PC-9 (cell line): Measurements from ENCODE around the gene COLGALT1.

Experiments
- EZH2 ChIP-seq: fragments of 200-600 bp; sonication (generic); IDR thresholded peaks from 2 replicates; pipeline ENCODE4 v1.8.0; 2017; ENCODE audit warnings: antibody characterized with exemption, low read depth
- TF ChIP-seq, protein P1 (sequence below): fragments of 200-600 bp; sonication (generic); conservative IDR thresholded peaks from 2 replicates; pipeline ENCODE4 v1.6.1; 2017; ENCODE audit warnings: mixed run types, antibody characterized with exemption, mild to moderate bottlenecking, moderate library complexity

DNA sequence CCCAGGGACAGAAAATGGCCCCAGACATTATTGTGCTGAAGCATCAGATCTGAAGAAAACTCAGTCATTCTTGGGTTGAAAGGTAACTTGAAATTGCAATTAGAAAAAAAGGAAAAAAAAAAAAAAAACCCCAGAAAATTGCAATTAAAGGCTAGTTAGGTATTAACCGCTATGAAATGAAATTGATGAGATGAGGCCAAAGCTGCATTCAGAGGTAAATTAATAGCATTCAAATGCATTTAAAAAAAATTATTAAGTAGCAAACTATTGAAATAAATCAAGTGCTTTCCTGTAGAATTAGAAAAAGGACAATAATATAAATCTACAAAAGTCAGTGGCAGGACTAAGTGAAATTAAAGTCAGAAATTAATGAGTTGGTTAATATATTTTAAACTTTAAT, 37.6 kb upstream of the COLGALT1 start:
- TF ChIP-seq, protein P1, sequence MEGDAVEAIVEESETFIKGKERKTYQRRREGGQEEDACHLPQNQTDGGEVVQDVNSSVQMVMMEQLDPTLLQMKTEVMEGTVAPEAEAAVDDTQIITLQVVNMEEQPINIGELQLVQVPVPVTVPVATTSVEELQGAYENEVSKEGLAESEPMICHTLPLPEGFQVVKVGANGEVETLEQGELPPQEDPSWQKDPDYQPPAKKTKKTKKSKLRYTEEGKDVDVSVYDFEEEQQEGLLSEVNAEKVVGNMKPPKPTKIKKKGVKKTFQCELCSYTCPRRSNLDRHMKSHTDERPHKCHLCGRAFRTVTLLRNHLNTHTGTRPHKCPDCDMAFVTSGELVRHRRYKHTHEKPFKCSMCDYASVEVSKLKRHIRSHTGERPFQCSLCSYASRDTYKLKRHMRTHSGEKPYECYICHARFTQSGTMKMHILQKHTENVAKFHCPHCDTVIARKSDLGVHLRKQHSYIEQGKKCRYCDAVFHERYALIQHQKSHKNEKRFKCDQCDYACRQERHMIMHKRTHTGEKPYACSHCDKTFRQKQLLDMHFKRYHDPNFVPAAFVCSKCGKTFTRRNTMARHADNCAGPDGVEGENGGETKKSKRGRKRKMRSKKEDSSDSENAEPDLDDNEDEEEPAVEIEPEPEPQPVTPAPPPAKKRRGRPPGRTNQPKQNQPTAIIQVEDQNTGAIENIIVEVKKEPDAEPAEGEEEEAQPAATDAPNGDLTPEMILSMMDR = no peak
- no peak for TF ChIP-seq EZH2
